Natural killer cell treated with Interleukin-12 subunit alpha and Interleukin-12 subunit beta and Interleukin-15 and Interleukin-18, amount 100 ng/mL, for 72 hours (primary cell): ENCODE data around the gene FGF21. TPM values are rescaled to one million over a fixed set of nuclear protein-coding genes. Genes with fewer than 3 reads are reported as not detected.
"Not testable (repeated sequence)": the region's sequence is repeated elsewhere in the genome, so short reads cannot be mapped to it uniquely, and the experiment has no call there.

Experiments
- ATAC-seq, 2 donors: fragments of 150-1000 bp; cut with Tn5 transposase in 1 of 2; sonication (Bioruptor Pico), chemical (Tn5 transposase) in 1 of 2; 2 replicates each; pipeline ENCODE4 v1.10.0; 2021
- DNase-seq: peaks from one replicate; pipeline ENCODE4 v3.0.0; 2022; ENCODE audit warnings: low spot score
- H3K27ac Mint-ChIP-seq, 2 donors: 1 replicate in 1 of 2; 2 replicates in 1 of 2; pipeline ENCODE4 v1.8.0; 2022; ENCODE audit warnings: mixed read lengths in 2 of 2, mild to moderate bottlenecking in 1 of 2, moderate library complexity in 1 of 2
- H3K27me3 Mint-ChIP-seq, 2 donors: 1 replicate in 1 of 2; 2 replicates in 1 of 2; pipeline ENCODE4 v1.8.0; 2022; ENCODE audit warnings: mixed read lengths in 2 of 2
- H3K36me3 Mint-ChIP-seq: one replicate; pipeline ENCODE4 v1.8.0; 2022; ENCODE audit warnings: mixed read lengths
- H3K4me1 Mint-ChIP-seq, 2 donors: 1 replicate in 1 of 2; 2 replicates in 1 of 2; pipeline ENCODE4 v1.8.0; 2022; ENCODE audit warnings: low read depth in 2 of 2, mixed read lengths in 2 of 2, mild to moderate bottlenecking in 1 of 2
- H3K4me3 Mint-ChIP-seq: one replicate; pipeline ENCODE4 v1.8.0; 2022; ENCODE audit warnings: mixed read lengths
- H3K9me3 Mint-ChIP-seq: 2 replicates; pipeline ENCODE4 v1.8.0; 2022; ENCODE audit warnings: mixed read lengths
- total RNA-seq, 2 donors: library from RNA; stranded (reverse); gene quantifications; one replicate each; pipeline ENCODE4 v1.2.3, GENCODE V29; 2022

Gene FGF21, protein sequence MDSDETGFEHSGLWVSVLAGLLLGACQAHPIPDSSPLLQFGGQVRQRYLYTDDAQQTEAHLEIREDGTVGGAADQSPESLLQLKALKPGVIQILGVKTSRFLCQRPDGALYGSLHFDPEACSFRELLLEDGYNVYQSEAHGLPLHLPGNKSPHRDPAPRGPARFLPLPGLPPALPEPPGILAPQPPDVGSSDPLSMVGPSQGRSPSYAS
- not detected for total RNA-seq

DNA sequence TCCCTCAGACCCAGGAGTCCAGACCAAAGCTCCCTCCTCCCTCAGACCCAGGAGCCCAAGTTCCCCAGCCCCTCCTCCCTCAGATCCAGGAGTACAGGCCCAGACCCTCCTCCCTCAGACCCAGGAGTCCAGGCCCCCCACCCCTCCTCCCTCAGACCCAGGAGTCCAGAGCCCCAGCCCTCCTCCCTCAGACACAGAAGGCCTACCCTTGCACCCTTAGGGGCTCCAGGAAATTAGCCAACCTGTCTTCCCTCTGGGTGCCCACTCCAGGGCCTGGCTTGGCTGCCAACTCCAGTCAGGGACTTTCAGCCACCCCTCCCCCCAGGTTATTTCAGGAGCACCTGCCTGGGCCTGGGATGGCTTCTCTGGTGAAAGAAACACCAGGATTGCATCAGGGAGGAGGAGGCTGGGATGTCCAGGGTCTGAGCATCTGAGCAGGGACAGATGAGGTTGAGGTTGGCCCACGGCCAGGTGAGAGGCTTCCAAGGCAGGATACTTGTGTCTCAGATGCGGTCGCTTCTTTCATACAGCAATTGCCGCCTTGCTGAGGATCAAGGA, at the start of gene FGF21:
TSS of gene FGF21 (plus strand) at position 441 of the 558 bp plus-strand sequence. CDS start 713 bp downstream, outside the sequence.
- H3K36me3 Mint-ChIP-seq, result no peaks in the 10 kb centered on the region
- H3K4me1 Mint-ChIP-seq, result peaks cover 13 to 15% of the 10 kb centered on the region in 2 donors
- no peak within 1 kb of the TSS for H3K4me3 Mint-ChIP-seq
- peaks cover 8 to 13% of the 10 kb centered on the region in 2 donors for H3K27me3 Mint-ChIP-seq
- no peak for ATAC-seq
- no peak for DNase-seq
- H3K9me3 Mint-ChIP-seq, result no peaks in the 10 kb centered on the region
- H3K27ac Mint-ChIP-seq, result no peak within 1 kb of the TSS

DNA sequence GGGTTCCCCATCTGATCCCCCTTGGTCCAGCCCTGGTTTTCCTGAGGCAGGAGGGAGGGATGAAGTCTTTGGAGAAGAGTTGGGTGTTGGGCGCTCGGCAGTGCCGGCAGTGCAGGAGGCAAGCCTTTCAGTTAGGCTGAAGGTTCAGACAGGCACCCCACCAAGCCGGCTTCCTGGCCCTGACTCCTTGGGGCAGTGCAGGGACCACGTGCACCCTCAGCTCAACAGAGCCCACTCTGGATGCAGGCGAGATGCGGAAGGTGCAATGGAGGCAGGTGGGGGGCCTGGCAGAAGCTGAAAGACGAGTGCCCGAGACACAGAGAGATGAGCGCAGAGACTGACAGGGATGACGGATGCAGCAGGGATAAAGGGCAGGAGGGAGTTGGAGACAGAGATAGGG, 46.9 kb upstream of the FGF21 start:
- ATAC-seq (no peak), DNase-seq (no peak)
- Mint-ChIP-seq H3K4me3 (no peak overlapping the region), H3K36me3 (no peaks in the 10 kb centered on the region), H3K9me3 (no peaks in the 10 kb centered on the region), H3K4me1 (no peaks in the 10 kb centered on the region), H3K27me3 (no peaks in the 10 kb centered on the region), H3K27ac (no peak overlapping the region)

DNA sequence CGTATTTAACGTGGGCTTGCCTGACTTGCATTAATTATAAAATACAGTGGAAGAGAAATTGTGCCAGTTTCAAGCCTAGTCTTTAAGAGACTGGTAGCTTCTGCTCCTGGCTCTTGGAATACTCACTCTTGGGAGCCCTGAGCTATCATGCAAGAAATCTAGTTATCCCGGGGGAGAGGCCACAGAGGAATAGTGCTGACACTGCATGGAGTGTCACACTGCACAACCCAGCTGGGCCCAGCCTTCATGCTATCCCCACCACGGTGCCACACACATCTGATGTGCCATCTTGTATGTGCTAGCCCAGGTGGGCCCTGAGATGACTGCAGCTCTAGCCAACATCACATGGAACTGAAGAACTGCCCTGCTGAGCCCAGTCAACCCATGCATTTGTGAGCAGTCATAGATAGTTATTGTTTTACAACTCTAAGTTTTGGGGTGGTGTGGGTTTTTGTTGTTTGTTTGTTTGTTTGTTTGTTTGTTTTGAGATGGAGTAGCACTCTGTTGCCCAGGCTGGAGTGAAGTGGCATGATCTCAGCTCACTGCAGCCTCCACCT, 44.1 kb upstream of the FGF21 start:
- Mint-ChIP-seq H3K4me3 (no peak overlapping the region), H3K27me3 (no peaks in the 10 kb centered on the region), H3K27ac (no peak overlapping the region), H3K4me1 (peaks cover 2 to 9% of the 10 kb centered on the region in 2 donors), H3K9me3 (no peaks in the 10 kb centered on the region), H3K36me3 (no peaks in the 10 kb centered on the region)
- DNase-seq, result no peak
- ATAC-seq, result no peak

DNA sequence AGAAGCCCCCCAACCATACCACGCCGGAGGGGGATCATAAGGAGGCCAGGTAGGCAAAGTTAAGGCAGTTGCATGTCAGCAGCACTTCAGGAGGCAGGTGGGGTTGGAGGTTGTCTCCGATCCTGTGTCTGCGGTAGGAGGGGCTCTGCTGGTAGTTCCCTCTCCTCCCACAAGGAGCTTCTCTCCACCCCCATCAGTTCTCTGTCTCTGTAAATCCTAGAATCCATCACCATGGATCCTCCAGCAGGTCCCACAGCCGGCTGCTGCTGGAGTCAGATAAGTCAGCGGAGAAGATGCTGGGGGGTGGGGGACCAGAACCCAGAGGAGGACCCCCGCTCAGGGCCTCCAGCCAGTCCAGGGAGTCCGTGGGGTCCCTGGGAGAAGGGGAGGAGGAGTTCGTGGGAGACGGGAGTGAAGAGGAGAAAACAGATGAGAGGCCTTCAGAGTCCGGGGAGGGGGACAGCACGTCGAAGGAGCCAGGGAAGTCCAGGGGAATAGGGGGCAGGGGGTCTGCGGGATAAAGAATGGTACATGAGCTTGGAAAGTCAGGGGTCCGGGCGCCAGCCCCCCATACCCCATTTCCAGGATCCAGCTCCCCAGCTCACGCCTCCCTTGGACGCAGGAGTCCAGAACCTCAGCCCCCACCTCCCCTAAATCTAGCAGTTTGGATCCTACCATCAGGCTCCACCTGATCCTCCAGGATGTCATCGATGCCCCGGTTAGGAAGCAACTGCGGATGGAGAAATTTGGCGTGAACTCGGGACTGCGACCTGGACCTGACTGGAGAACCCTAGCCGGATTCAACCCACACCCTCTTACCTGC, 42.1 kb upstream of the FGF21 start:
- H3K27ac Mint-ChIP-seq, result peak overlapping the region in 1 of 2 donors; percentile 79

DNA sequence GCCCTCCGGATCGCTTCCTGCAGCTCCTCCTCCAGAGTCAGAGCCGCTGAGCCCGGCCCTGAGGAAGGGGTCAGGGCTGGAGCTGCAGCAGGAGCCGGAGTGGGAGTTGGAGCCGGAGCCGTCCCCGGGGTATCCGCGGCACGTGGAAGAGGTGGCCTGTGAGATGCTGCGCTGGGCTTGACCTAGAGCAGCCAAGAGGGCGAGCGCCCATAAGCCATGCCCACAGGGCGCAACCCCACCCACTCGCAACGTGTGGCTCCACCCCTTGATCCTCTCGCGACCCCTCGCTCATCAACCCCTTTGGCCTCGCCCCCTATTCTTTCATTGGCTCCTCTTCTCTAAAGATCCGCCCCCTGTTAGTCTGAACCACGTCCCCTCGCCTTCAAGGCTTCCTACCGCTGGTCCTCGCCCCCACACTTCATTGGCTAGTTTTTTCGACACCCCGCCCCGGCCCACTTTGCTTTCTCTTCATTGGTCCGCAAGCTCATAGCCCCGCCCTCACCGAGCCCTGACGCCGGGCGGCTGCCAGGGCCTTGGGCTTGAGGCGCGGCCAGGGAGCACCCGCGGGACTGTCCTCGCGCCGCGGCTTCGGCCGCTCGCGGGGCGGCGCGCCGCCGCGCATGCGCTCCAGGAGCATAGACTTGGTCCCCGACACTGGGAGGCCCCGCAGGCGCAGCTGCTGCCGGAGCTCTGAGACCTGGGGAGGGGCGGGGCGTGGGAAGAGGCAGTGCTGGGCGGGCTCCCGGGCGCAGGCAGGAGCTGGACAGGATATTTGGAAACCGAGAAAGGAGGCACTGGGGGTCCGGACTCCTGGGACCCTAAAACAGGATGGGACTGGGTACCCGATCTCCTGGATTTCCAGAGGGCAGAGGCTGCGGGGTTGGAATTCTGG, 41.2 kb upstream of the FGF21 start:
- no peaks in the 10 kb centered on the region for H3K9me3 Mint-ChIP-seq
- no peaks in the 10 kb centered on the region for H3K36me3 Mint-ChIP-seq
- H3K4me1 Mint-ChIP-seq, result peaks cover 2 to 9% of the 10 kb centered on the region in 2 donors
- ATAC-seq, result peak; percentile 95 to 96
- DNase-seq, result peak; percentile 99
- peak overlapping the region; percentile 66 to 79 for H3K27ac Mint-ChIP-seq
- peak overlapping the region; percentile 77 for H3K4me3 Mint-ChIP-seq
- H3K27me3 Mint-ChIP-seq, result no peaks in the 10 kb centered on the region

More for the DNA sequence above, 42.1 kb upstream of the FGF21 start:
- H3K4me1 Mint-ChIP-seq, result peaks cover 2 to 9% of the 10 kb centered on the region in 2 donors
- DNase-seq, result no peak
- peak overlapping the region; percentile 77 for H3K4me3 Mint-ChIP-seq
- no peaks in the 10 kb centered on the region for H3K9me3 Mint-ChIP-seq
- no peaks in the 10 kb centered on the region for H3K36me3 Mint-ChIP-seq
- ATAC-seq, result no peak
- no peaks in the 10 kb centered on the region for H3K27me3 Mint-ChIP-seq

DNA sequence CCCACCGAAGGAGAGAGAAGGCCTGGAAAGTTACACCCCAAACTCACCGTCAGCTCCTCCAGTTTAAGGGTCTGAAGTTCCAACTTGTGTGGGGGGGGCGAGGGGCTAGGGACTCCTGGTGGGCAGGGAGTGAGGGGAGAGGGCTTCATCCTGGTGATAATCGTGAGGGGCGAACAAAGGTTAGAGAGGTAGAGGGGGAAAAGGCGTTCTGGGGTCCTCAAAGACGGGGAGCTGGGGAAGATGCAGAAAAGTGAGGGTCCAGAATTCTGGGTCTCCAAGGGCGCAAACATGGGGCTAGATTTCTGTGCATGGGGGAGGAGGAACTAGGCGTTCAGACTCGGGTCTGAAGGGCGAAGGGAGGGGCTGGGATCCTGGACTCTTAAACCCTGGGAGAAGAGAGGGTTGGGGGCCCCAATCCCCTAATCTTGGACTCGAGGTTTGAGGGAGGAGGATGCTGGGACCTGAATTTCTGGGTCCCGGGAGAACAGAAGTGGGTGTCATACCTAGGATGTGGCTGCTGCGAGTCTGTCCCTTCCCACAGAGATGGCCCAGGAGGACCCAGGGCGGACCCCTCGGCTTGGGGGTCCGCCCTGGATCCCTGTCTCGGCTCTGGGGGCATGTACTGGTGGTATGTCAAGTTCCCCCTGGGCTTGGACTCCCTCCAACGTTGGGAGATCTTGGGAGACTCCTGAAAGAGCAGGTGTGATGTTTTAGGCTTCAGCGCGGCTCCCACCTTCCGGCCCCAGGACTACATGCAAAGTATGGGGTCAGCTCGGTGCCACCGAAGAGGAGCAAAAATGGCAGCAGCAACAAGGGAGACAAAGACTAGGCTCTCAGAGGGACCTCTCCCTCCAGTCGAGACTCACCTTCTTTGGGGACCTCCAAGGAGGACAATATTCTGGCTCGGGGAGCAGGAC, 40.3 kb upstream of the FGF21 start:
- Mint-ChIP-seq H3K27ac (peak overlapping the region; percentile 66 to 79), H3K4me1 (peaks cover 2 to 9% of the 10 kb centered on the region in 2 donors), H3K27me3 (no peaks in the 10 kb centered on the region), H3K36me3 (no peaks in the 10 kb centered on the region), H3K4me3 (peak overlapping the region; percentile 77), H3K9me3 (no peaks in the 10 kb centered on the region)
- no peak for DNase-seq
- ATAC-seq, result no peak

DNA sequence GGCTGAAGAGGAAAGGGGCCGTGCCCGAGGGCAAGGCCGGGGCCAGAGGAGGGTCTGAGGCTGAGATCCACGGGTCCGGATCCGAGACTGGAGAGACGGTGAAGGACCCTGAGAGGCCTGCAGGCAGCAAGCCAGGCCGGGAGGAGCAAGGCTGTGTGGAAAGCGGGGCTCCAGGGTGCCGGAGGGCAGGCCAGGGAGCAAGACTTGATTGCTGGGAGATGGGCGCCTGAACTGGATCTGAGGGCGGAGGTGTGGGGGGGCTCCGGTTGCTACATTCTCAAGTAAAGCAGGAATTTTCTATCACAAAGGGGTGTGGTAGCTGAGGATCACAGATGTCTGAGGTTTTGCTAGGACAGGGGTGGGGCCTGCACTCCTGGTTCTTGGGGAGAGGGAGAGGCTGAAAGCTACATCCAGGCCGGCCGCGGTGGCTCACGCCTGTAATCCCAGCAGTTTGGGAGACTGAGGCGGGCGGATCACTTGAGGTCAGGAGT, 39.6 kb upstream of the FGF21 start:
- DNase-seq (no peak), ATAC-seq (no peak)
- H3K27ac Mint-ChIP-seq, result no peak overlapping the region
- no peaks in the 10 kb centered on the region for H3K27me3 Mint-ChIP-seq
- H3K4me1 Mint-ChIP-seq, result peaks cover 6 to 9% of the 10 kb centered on the region in 2 donors
- H3K36me3 Mint-ChIP-seq, result no peaks in the 10 kb centered on the region
- H3K9me3 Mint-ChIP-seq, result no peaks in the 10 kb centered on the region
- H3K4me3 Mint-ChIP-seq, result no peak overlapping the region

DNA sequence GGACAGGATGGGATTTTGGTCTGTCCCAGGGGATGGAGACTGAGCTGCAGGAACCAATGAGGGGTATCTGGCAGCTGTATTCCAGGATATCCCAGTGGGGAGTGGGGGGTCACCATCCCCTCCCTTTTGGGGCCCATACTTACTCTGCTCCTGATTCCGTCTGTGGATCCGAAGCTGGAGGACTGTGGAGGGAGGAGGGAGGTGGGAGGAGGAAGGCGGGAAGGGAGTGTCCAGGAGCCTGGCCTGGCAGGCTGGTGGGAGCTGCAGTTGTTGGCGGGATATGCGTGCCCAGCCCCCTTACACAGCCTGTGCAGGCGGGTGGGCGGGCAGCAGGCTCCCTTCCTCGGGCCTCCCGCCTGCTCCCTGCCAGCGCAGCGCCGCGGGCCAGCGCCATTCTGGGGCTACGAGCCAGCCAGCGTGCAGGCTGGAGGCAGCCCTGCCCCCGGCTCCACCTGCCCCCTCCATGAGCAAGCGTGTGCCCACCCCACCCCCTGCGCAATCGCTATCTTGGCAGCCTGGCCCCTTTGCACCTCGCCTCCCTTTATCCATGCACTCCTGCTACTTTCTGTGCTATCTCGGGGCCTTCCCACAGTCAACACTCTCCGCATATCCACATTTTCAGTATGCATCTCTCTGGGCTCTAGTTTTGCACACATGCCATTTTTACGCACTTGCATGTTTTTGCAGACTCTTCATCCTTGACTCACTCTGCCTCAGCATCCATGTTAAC, 38.6 kb upstream of the FGF21 start:
- Mint-ChIP-seq H3K4me3 (no peak overlapping the region), H3K9me3 (no peaks in the 10 kb centered on the region), H3K4me1 (peaks cover 7 to 9% of the 10 kb centered on the region in 2 donors), H3K27ac (no peak overlapping the region), H3K27me3 (no peaks in the 10 kb centered on the region), H3K36me3 (no peaks in the 10 kb centered on the region)
- ATAC-seq (no peak), DNase-seq (no peak)

DNA sequence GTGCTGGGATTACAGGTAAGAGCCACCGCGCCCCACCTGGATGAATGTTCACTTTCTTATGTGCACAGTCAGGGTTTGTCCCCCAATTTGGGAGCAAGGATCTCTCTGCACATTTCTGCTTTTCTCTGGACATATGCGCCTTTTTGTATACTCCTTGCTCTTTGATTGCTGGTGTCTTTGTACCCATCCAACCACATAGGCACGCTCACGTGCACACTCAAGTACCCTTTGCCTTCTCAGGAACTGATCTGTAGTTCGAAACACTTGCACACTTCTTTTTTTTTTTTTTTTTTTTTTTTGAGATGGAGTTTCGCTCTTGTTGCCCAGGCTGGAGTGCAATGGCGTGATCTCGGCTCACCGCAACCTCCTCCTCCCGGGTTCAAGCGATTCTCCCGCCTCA, 37.2 kb upstream of the FGF21 start:
- not testable (repeated sequence) for H3K36me3 Mint-ChIP-seq, H3K4me1 Mint-ChIP-seq, H3K4me3 Mint-ChIP-seq, H3K9me3 Mint-ChIP-seq, H3K27me3 Mint-ChIP-seq, ATAC-seq, H3K27ac Mint-ChIP-seq, DNase-seq

DNA sequence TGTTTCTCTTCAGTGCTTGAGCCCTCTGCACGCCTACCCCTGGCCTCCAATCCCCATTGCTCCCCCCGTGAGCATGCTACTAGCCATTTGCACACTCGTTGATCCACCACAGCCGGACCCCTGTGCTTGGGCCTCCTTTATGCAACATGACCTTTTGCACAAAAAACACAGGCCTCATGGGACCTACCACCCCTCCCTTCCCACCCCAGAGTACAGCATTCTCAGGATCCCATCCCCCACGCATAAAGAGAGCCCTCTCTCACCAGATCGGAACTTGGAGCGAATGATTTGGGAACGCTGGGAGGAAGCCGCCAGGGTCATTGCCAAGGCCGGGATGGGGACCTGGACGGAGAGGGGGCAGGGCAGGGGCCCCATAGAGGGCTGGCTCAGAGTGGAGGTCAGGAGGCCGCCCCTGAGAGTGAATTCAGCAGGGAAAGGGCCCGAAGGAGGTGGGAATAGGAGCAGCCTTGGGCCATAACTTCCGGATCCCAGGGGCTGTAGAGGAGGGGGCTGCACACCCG, 36.6 kb upstream of the FGF21 start:
- Mint-ChIP-seq H3K36me3 (no peaks in the 10 kb centered on the region), H3K4me3 (no peak overlapping the region), H3K4me1 (peaks cover 7 to 9% of the 10 kb centered on the region in 2 donors), H3K27me3 (no peaks in the 10 kb centered on the region), H3K9me3 (no peaks in the 10 kb centered on the region), H3K27ac (no peak overlapping the region)
- DNase-seq, result no peak
- no peak for ATAC-seq

DNA sequence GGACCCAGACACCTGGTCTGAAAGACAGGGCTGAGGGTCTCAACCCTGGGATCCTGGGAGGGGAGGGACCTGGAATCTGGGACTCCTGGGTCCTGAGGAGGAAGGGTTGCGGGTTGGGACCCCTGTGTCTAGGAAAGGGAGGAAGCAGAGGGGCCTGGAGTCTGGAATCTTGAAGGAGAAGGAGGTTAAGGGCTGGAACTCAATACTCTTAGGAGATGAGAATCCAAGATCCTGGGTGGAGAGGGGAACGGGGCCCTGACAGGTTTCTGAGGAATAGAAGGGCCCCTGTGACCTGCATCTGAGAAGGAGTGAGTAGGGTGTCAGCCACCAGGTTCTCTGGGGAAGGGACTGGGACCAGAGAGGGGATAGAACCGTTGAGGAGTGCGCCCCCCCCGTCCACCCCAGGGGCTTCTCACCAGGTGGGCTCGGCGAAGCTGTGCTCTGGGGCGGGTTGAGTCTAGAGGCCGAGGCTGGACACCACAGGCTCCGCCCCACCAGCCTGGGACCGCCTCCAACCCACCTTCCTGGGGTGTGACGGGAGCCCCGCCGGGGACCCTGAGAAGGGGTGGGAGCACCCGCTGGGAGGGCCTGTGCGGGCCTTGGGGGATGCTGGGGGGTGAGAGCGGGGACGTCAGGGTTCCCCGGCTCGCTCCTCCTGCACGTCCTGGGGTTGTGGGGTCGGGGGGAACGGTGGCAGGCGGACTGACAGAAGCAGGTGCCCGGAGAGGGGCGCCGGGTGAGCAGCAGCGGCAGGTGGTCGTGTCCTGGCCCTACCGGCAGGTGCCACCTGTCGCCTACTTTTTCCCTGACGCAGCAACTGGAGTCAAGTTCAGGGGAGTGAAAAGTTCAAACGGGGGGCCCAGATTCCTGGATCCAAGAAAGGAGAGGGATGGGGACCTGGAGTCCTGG, 35.8 kb upstream of the FGF21 start, which contains the start of gene MAMSTR:
TSS of gene MAMSTR (minus strand) at position 463 of the 909 bp plus-strand sequence. CDS start 694 bp downstream, outside the sequence.
- DNase-seq (no peak), ATAC-seq (no peak)
- H3K4me3 Mint-ChIP-seq, result peak within 1 kb of the TSS; percentile 90
- H3K27me3 Mint-ChIP-seq, result no peaks in the 10 kb centered on the region
- H3K36me3 Mint-ChIP-seq, result no peaks in the 10 kb centered on the region
- no peaks in the 10 kb centered on the region for H3K9me3 Mint-ChIP-seq
- H3K27ac Mint-ChIP-seq, result peak within 1 kb of the TSS; percentile 88 to 92
- peaks cover 6 to 9% of the 10 kb centered on the region in 2 donors for H3K4me1 Mint-ChIP-seq
